Type B pancreatic cell (in vitro differentiated cells): ENCODE results near the gene TRIM44. TPM values are rescaled to one million over a fixed set of nuclear protein-coding genes. Genes with fewer than 3 reads are reported as not detected.

Source experiments
- DNase-seq: peaks from one replicate; pipeline ENCODE4 v3.0.0; 2021; ENCODE audit warnings: mixed read lengths; ENCODE audit not compliant: unreplicated experiment; ENCODE audit errors: extremely low spot score
- H3K27ac Mint-ChIP-seq: 2 replicates; pipeline ENCODE4 v1.8.0; 2021; ENCODE audit warnings: mild to moderate bottlenecking, mixed read lengths
- H3K27me3 Mint-ChIP-seq: 2 replicates; pipeline ENCODE4 v1.8.0; 2021; ENCODE audit warnings: mixed read lengths
- H3K36me3 Mint-ChIP-seq: 2 replicates; pipeline ENCODE4 v1.8.0; 2021; ENCODE audit warnings: mixed read lengths
- H3K4me1 Mint-ChIP-seq: one replicate; pipeline ENCODE4 v1.8.0; 2021; ENCODE audit warnings: mixed read lengths; ENCODE audit not compliant: unreplicated experiment
- H3K4me3 Mint-ChIP-seq: 2 replicates; pipeline ENCODE4 v1.8.0; 2021; ENCODE audit warnings: mild to moderate bottlenecking, mixed read lengths
- H3K9me3 Mint-ChIP-seq: 2 replicates; pipeline ENCODE4 v1.8.0; 2021; ENCODE audit warnings: mixed read lengths
- total RNA-seq: library from RNA; stranded (reverse); gene quantifications from 2 replicates; pipeline ENCODE4 v1.2.1, GENCODE V29; 2021; ENCODE audit warnings: low replicate concordance
- TF ChIP-seq, protein P1 (sequence below): fragments of 200-600 bp; sonication (generic); conservative IDR thresholded peaks from 2 replicates; pipeline ENCODE4 v1.5.0; 2021; ENCODE audit warnings: antibody characterized with exemption, mild to moderate bottlenecking

Gene TRIM44
- total RNA-seq, 1 donor from 2014 or later, result 70.6 TPM

DNA sequence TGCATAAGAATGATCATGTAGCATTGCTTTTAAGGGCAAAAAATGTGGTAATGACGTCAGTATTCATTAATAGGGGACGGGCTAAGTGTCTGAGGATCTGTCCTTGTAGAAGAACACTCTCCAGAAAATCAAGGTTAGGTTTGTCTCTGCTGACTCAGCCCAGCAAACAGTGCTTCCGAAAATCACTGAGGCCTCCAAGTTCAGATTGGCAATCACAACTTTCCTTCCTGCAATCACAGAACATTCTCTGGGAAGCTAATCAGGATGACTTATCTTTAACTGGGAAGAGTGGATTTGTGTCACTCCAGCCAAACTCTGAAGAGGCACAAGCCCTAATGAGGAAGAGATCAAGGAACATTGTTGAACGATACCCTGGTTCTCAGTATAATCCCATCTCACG is 158.0 kb downstream of the TRIM44 start:
- TF ChIP-seq, protein P1, sequence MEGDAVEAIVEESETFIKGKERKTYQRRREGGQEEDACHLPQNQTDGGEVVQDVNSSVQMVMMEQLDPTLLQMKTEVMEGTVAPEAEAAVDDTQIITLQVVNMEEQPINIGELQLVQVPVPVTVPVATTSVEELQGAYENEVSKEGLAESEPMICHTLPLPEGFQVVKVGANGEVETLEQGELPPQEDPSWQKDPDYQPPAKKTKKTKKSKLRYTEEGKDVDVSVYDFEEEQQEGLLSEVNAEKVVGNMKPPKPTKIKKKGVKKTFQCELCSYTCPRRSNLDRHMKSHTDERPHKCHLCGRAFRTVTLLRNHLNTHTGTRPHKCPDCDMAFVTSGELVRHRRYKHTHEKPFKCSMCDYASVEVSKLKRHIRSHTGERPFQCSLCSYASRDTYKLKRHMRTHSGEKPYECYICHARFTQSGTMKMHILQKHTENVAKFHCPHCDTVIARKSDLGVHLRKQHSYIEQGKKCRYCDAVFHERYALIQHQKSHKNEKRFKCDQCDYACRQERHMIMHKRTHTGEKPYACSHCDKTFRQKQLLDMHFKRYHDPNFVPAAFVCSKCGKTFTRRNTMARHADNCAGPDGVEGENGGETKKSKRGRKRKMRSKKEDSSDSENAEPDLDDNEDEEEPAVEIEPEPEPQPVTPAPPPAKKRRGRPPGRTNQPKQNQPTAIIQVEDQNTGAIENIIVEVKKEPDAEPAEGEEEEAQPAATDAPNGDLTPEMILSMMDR, result no peak
- H3K4me1 Mint-ChIP-seq, result peaks cover 20% of the 10 kb centered on the region
- H3K4me3 Mint-ChIP-seq, result no peak overlapping the region
- H3K36me3 Mint-ChIP-seq, result peaks cover 12% of the 10 kb centered on the region
- DNase-seq, result no peak
- no peaks in the 10 kb centered on the region for H3K27me3 Mint-ChIP-seq
- peaks cover 15% of the 10 kb centered on the region for H3K9me3 Mint-ChIP-seq
- no peak overlapping the region for H3K27ac Mint-ChIP-seq

DNA sequence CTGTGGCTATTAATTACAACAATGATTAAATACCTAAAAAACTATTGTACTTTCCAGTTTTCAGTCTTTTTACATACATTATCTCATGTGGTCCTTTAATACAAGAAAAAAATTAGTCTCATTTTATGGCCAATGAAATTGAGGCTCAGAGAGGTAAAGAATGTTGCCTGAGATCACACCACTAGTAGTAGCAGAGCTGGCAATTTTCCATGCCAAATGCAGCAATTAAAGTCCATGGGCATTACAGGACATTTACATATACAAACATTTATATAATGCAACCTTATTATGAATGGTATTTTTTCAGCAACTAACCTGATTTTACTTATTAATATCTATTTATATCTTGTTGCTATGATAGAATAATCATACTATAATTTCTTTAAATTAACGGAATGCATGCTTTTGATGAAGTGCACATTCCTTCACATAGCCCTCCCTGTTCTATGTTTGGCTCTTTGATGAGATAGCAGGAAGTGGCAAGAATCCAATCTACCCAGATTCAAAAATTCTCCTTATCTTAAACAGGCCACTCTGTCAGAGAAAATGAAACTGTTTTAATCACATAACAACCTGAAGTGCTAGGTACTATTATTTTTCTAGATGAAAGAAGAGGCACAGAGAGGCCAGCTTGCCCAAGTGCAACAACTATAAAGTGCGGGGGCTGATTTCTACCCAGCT is 160.4 kb downstream of the TRIM44 start:
- TF ChIP-seq, protein P1, result no peak
- H3K36me3 Mint-ChIP-seq, result no peaks in the 10 kb centered on the region
- H3K9me3 Mint-ChIP-seq, result peaks cover 7% of the 10 kb centered on the region
- H3K4me3 Mint-ChIP-seq, result no peak overlapping the region
- H3K27me3 Mint-ChIP-seq, result no peaks in the 10 kb centered on the region
- H3K4me1 Mint-ChIP-seq, result peaks cover 12% of the 10 kb centered on the region
- H3K27ac Mint-ChIP-seq, result no peak overlapping the region
- DNase-seq, result no peak

DNA sequence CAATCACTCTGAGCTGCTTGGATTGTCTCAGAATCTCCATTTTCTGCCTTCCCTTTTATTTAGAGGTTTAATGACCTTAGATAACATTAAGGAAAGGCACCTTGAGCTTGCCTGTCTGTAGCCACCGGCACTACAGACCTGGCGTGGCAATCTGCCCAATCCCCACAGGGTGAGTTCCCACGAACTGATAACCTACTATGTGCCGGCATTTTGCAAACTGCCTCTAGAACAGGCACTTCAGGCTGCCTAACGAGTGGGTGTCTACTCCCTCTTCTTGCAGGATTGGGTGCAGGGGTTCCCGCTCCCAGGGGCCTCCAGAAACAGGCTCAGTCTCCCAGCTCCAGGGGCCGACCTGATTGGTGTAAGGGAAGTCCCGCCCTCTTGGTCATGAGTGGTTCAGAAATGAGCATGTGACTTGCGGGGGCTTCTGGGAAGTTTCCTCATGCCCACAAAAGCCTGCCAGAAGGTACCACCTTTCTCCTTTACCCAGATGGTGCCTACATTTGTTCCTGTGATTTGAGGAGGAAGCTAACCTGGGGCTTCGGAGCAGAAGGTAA is 161.2 kb downstream of the TRIM44 start:
- H3K27me3 Mint-ChIP-seq, result no peaks in the 10 kb centered on the region
- no peaks in the 10 kb centered on the region for H3K36me3 Mint-ChIP-seq
- H3K9me3 Mint-ChIP-seq, result peaks cover 7% of the 10 kb centered on the region
- no peak for DNase-seq
- TF ChIP-seq, protein P1, result no peak
- H3K27ac Mint-ChIP-seq, result no peak overlapping the region
- H3K4me1 Mint-ChIP-seq, result peaks cover 9% of the 10 kb centered on the region
- no peak overlapping the region for H3K4me3 Mint-ChIP-seq

DNA sequence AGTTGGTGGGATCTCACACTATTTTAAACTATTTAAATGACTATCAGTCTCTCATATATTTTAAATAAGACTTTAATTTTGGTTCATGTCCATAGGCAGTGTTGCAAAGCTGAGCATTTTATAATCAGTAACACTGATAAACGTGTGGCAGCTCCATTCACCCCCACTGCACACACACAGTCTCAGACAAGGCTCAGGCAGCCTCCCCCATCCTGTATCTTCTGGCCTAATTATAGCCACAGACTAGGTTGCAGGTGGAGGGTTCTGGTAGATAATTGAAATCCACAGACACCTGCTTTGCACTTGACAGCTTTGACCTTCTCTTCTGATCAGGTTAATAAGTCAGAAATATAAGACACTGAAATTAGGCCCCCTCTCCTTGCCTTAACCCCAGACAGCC is 162.8 kb downstream of the TRIM44 start:
- H3K36me3 Mint-ChIP-seq, result no peaks in the 10 kb centered on the region
- TF ChIP-seq, protein P1, result no peak
- peaks cover 4% of the 10 kb centered on the region for H3K27me3 Mint-ChIP-seq
- no peak overlapping the region for H3K27ac Mint-ChIP-seq
- peaks cover 8% of the 10 kb centered on the region for H3K4me1 Mint-ChIP-seq
- H3K9me3 Mint-ChIP-seq, result peaks cover 7% of the 10 kb centered on the region
- H3K4me3 Mint-ChIP-seq, result no peak overlapping the region
- no peak for DNase-seq

DNA sequence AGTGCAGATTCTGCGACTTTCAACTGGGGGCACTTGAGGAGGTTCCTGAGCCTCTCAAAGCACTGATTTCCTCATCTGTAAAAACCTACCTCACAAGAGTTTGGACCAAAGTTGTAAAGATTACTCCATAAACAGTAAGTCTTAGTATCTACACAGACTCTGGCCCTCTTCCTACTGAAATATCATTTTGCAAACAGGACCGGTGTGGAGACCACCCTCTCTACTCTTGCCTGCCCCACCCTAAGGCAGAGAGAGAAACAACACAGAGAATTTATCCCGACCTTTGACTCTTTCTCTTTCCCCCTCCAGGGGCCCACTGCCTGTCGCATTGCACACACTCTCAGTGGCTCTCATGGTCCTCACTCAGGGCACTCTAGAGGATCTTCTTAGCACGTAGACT is 163.4 kb downstream of the TRIM44 start:
- peaks cover 5% of the 10 kb centered on the region for H3K9me3 Mint-ChIP-seq
- TF ChIP-seq, protein P1, result no peak
- no peaks in the 10 kb centered on the region for H3K36me3 Mint-ChIP-seq
- no peak for DNase-seq
- H3K27ac Mint-ChIP-seq, result no peak overlapping the region
- peaks cover 8% of the 10 kb centered on the region for H3K4me1 Mint-ChIP-seq
- peaks cover 4% of the 10 kb centered on the region for H3K27me3 Mint-ChIP-seq
- H3K4me3 Mint-ChIP-seq, result no peak overlapping the region
